ENCODE measurements around the gene ANKRD63.

ANKRD63 gene

DNA sequence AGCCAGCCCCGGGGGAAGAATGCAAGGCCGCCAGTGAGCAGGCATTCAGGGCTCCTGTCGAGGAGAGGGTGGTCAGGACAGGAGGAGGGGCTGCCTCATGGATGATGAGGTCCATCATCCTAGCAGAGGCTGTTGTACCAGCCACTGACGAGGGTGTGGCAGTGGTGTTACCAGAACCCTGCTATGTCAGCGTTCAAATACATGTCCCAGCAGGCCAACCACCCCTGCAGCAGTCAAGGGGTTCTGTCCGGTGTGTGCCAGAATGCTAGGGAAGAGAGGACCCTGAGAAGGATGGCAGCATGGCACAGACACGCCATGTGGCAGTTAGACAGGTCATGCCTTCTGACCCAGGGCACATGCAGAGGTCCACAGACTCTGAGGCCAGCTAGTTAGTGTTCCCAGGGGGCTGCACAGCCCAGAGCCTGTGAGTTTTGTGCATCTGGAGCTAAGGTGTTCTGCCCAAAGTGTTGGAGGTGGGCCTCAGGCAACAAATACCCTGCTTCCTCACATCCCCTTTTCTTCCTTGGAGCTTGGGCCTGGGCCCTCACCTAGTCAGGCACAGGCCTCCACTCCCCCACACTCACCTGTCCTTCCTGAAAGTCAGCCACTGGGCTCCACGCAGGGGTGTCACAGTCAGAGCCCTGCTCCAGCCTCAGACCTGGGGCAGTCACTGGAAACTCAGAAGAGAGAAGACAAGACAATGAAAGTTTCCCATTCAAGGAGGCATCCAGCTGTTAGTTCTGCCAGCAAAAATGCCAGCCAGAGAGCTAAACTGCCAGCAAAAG, 36.2 kb downstream of the ANKRD63 start:
- no peak for DNase-seq (ENCODE audit: low read depth, low spot score)
- Histone ChIP-seq H3K27ac (no peak overlapping the region), H3K9me3 (ENCODE audit: low read depth, low read length) (no peaks in the 10 kb centered on the region), H3K4me3 (no peak overlapping the region), H3K36me3 (ENCODE audit: insufficient read depth, low read length) (no peaks in the 10 kb centered on the region), H3K9ac (ENCODE audit: insufficient read length) (no peak overlapping the region)
- no peak for TF ChIP-seq POLR2AphosphoS5 (IDR thresholded peaks at IDR 0.05; ENCODE audit: borderline replicate concordance, low read depth, low read length)
- TF ChIP-seq EZH2 (IDR thresholded peaks at IDR 0.05) = no peak
- TF ChIP-seq FOXP2 (optimal IDR thresholded peaks at IDR 0.05; ENCODE audit: control extremely low read depth, extremely low read length, insufficient read depth) = no peak

DNA sequence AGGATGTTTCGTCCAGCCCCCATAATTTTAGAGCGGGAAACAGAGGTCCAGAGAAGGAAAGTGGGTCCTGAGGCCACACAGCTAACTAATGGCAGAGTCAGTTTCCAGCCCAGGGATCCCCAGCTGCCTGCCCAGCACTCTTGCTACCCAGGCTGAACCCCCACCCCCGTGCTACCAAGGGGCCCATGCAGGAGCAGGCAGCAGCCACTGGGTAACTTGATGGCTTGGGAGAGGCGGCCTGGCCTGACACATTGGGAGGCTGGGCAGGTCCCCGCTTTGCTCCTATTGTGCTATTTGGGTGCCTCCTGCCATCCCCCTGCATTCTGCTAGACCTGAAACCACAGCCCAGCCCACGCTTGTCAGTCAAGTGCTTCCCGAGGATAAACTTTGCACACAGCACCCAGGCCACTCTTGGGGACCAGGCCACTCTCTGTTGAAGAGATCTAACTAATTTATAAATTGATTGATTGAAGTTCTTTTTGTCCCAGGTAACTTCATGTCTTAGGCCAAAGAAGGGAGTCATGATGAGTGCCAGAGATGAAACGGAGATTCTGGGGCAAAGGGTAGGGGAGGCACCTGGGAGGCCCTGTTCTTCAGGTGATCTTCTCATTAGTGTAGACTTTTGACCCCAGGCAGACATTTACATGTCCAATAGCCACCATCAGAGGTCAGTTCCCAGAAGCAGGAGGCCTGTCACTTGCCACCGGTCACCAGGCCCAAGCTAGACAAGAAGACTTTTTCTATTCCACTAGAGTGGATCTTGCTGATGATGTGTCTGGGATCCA, 37.0 kb downstream of the ANKRD63 start:
- no peak overlapping the region for H3K4me3 ChIP-seq
- no peak overlapping the region for H3K27ac ChIP-seq
- no peaks in the 10 kb centered on the region for H3K9me3 ChIP-seq (ENCODE audit: low read depth, low read length)
- H3K36me3 ChIP-seq (ENCODE audit: insufficient read depth, low read length) = no peaks in the 10 kb centered on the region
- no peak overlapping the region for H3K9ac ChIP-seq (ENCODE audit: insufficient read length)
- DNase-seq (ENCODE audit: low read depth, low spot score) = no peak
- TF ChIP-seq EZH2 (IDR thresholded peaks at IDR 0.05) (no peak), POLR2AphosphoS5 (IDR thresholded peaks at IDR 0.05; ENCODE audit: borderline replicate concordance, low read depth, low read length) (no peak), FOXP2 (optimal IDR thresholded peaks at IDR 0.05; ENCODE audit: control extremely low read depth, extremely low read length, insufficient read depth) (no peak)

DNA sequence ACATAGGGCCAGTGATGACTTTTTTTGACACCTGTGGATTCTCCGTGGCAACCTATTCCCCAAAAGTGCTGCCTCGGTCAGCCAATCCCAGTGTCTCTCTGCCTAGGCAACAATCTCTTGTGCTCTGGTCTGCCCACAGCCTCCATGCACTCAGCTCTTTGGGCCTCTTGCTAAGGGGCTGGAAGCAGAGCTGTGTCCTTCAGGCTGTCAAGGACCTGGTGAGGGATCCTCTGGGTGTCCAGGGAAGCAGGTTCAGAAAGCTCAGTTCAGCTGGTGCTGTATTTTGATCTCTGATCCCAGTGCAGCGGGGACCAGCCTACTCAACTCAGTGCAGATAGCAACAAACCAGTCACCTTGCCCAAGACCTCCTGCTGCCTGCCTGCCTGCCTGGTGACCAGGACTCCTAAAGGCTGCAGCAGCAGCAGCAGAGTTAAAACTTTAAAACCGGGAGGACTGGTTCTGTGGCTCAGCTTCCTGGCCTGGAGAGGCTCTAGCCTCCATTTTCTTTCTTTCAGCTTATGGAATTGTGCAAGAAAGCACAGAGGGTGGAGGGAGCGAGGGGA, 37.8 kb downstream of the ANKRD63 start:
- H3K9me3 ChIP-seq (ENCODE audit: low read depth, low read length) = no peaks in the 10 kb centered on the region
- no peak for DNase-seq (ENCODE audit: low read depth, low spot score)
- no peaks in the 10 kb centered on the region for H3K36me3 ChIP-seq (ENCODE audit: insufficient read depth, low read length)
- H3K9ac ChIP-seq (ENCODE audit: insufficient read length) = no peak overlapping the region
- no peak overlapping the region for H3K4me3 ChIP-seq
- no peak overlapping the region for H3K27ac ChIP-seq
- no peak for TF ChIP-seq EZH2 (IDR thresholded peaks at IDR 0.05)

DNA sequence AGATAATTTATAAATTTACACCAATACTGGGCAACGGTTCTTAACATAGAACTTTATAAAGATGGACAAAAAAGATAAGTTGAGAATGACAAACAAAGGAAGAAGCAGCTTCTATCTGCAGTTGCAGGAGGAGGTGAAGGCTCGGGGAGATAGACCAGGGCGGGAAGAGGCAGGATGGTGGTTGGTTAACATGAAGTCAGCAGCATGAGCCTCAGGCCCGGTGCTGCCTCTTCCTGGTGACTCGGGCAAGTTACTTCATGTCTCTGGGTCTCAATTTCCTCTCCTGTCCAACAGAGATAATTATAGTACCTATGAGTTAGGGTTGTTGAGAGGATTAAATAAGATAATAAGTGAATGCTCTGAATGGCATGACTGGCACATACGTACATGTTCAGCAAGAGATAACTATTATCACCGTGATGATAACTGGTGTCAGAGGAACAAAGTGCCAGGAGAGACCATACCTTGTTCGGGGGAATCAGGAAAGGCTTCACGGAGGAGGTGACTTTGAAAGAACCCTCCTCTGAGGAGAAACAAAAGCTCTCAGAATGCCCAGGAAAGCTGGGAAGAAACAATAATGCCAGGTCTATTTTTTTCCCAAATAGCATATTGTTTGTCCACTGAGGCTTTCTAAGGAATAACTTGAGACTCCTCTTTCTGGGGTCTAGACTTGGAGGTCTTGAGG, 39.6 kb downstream of the ANKRD63 start:
- Histone ChIP-seq H3K9ac (ENCODE audit: insufficient read length) (no peak overlapping the region), H3K4me3 (no peak overlapping the region), H3K9me3 (ENCODE audit: low read depth, low read length) (no peaks in the 10 kb centered on the region), H3K27ac (no peak overlapping the region), H3K36me3 (ENCODE audit: insufficient read depth, low read length) (no peaks in the 10 kb centered on the region)
- DNase-seq (ENCODE audit: low read depth, low spot score) = no peak
- TF ChIP-seq POLR2AphosphoS5 (IDR thresholded peaks at IDR 0.05; ENCODE audit: borderline replicate concordance, low read depth, low read length) (no peak), FOXP2 (optimal IDR thresholded peaks at IDR 0.05; ENCODE audit: control extremely low read depth, extremely low read length, insufficient read depth) (no peak), EZH2 (IDR thresholded peaks at IDR 0.05) (no peak)

DNA sequence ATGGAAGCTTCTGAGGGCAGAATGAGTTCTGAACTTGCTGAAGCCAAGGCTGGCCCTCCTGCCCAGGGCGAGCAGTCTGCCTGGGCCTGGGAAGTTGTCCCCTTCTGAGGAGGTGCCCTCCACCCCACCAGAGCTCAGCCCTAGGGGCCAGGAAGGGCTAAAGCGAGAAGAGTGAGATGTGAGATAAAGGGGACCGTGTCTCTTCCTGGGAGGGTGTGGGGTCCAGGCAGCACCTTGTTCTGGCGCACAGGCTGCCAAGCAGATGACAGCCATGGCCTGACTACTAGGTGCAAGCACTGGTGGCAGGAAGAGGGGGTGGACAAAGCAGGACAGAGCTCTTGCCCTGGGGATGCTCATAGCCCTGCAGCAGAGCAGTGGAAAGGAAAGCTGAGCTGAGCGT, 40.3 kb downstream of the ANKRD63 start:
- Histone ChIP-seq H3K36me3 (ENCODE audit: insufficient read depth, low read length) (no peaks in the 10 kb centered on the region), H3K9ac (ENCODE audit: insufficient read length) (no peak overlapping the region), H3K4me3 (no peak overlapping the region), H3K9me3 (ENCODE audit: low read depth, low read length) (no peaks in the 10 kb centered on the region), H3K27ac (no peak overlapping the region)
- TF ChIP-seq POLR2AphosphoS5 (IDR thresholded peaks at IDR 0.05; ENCODE audit: borderline replicate concordance, low read depth, low read length) (no peak), FOXP2 (optimal IDR thresholded peaks at IDR 0.05; ENCODE audit: control extremely low read depth, extremely low read length, insufficient read depth) (no peak), EZH2 (IDR thresholded peaks at IDR 0.05) (no peak)
- no peak for DNase-seq (ENCODE audit: low read depth, low spot score)

DNA sequence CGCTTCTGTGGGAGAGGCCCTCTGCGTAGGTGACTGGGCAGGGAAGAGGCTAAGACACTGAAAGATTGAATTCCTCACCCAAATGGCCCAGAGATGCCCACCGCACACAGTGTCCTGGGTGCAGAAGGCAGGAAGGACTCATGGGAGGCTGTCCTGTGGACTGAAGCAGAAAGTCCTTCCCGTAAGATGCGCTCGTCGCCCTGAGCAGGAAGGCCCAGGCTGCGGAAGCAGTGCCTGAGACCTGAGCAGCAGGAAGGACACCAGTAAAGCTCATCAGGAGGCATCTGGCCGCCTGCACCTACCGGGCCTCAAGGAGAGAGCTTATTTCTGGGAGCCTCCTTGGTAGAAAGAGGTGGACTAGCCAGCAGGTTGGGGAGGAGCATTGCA, 40.7 kb downstream of the ANKRD63 start:
- Histone ChIP-seq H3K27ac (no peak overlapping the region), H3K4me3 (no peak overlapping the region), H3K9ac (ENCODE audit: insufficient read length) (no peak overlapping the region), H3K9me3 (ENCODE audit: low read depth, low read length) (no peaks in the 10 kb centered on the region), H3K36me3 (ENCODE audit: insufficient read depth, low read length) (no peaks in the 10 kb centered on the region)
- TF ChIP-seq FOXP2 (optimal IDR thresholded peaks at IDR 0.05; ENCODE audit: control extremely low read depth, extremely low read length, insufficient read depth) (no peak), POLR2AphosphoS5 (IDR thresholded peaks at IDR 0.05; ENCODE audit: borderline replicate concordance, low read depth, low read length) (no peak), EZH2 (IDR thresholded peaks at IDR 0.05) (no peak)
- DNase-seq (ENCODE audit: low read depth, low spot score) = no peak

DNA sequence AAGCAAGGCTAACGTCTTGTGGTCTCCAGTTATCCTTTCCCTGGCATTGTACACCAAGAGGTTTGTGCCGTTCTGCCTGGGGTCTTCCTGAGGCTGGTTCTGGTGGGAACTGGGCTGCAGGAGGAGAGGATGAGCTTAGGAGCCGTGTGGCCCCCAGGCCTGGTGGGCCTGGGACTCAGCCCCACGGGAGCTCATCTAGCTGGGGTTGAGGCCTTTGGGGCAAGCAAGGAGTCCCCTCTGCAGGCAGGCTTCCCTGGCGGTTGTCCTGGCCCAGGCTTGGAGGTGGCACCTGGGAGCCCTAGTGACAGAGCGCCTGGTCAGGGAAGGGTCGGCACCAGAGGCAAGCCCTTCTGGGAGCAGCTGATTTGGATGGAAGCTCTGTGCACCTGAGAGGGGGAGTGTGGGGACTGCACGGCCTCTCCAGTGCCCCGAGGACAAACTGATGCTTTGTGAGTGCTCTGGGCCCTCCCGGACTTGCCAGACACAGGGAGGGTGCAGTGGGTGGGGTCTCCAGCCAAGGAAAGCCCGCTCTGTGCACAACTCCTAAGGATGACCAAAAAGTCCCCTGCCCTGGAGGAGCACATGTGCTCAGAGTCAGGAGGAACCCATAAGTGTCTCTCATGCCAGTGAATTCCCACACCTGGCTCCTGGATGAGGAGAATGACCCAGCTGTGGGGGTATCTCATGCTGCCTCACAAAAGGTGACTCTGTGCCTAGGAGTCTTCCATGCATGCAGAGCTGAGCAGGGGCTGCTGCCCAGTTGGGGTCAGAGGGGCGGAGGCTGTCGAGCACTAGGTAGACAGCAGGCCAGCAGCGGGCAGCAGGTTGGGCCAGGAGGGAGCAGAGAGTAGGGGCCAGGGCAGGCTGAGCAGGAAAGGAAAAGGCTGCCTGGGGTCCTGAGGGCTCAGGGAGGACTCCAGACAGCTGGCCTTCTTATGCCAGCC, 41.3 kb downstream of the ANKRD63 start:
- Histone ChIP-seq H3K9ac (ENCODE audit: insufficient read length) (no peak overlapping the region), H3K4me3 (no peak overlapping the region), H3K9me3 (ENCODE audit: low read depth, low read length) (no peaks in the 10 kb centered on the region), H3K27ac (no peak overlapping the region), H3K36me3 (ENCODE audit: insufficient read depth, low read length) (no peaks in the 10 kb centered on the region)
- TF ChIP-seq FOXP2 (optimal IDR thresholded peaks at IDR 0.05; ENCODE audit: control extremely low read depth, extremely low read length, insufficient read depth) (no peak), EZH2 (IDR thresholded peaks at IDR 0.05) (no peak), POLR2AphosphoS5 (IDR thresholded peaks at IDR 0.05; ENCODE audit: borderline replicate concordance, low read depth, low read length) (no peak)
- DNase-seq (ENCODE audit: low read depth, low spot score) = no peak
